ENCODE measurements around the gene CAMK2N2. TPM values are rescaled to one million over a fixed set of nuclear protein-coding genes. Genes with fewer than 3 reads are reported as not detected.

Gene CAMK2N2
- total and polyA plus RNA-seq, 9 of the 15 experiments (the other 6 are each of a cell fraction or from before 2014, with no cell fraction given), result 0.08 to 0.22 (median 0.11) TPM; not detected in 5

GRCh38 chr3:184248454-184249411, 12.6 kb downstream of the CAMK2N2 start, which contains the start of gene ALG3 (continued):
- peak; percentile 97 to 99 (median 99) for TF ChIP-seq ZBTB11 (CRISPR knock-in tag; IDR thresholded peaks at IDR 0.05)
- TF ChIP-seq GATAD2A (IDR thresholded peaks at IDR 0.05), result peak; percentile 72; the same call in 1 of the 2 replicates
- no peak for TF ChIP-seq ZNF282 (CRISPR knock-in tag; IDR thresholded peaks at IDR 0.05)
- TF ChIP-seq ZNF121 (CRISPR knock-in tag; conservative IDR thresholded peaks at IDR 0.05), result no peak
- peak; percentile 81 for TF ChIP-seq HCFC1 (IDR thresholded peaks at IDR 0.05; ENCODE audit: low read depth, low read length)
- no peak for TF ChIP-seq RHOXF2B (CRISPR knock-in tag; conservative IDR thresholded peaks at IDR 0.05)
- TF ChIP-seq TRIM28 (IDR thresholded peaks at IDR 0.05), result no peak
- TF ChIP-seq U2AF2 (optimal IDR thresholded peaks at IDR 0.05; ENCODE audit: low read depth, low read length), result no peak
- peak; percentile 98 for TF ChIP-seq PHF8 (IDR thresholded peaks at IDR 0.05; ENCODE audit: borderline replicate concordance, low read length)
- TF ChIP-seq THRAP3 (IDR thresholded peaks at IDR 0.05; ENCODE audit: borderline replicate concordance), result 0 out of 2 replicates have a peak, but pooled peaks have one; percentile 22
- TF ChIP-seq ZNF175 (CRISPR knock-in tag; IDR thresholded peaks at IDR 0.05; ENCODE audit: low read depth), result no peak
- TF ChIP-seq RFX7 (CRISPR knock-in tag; IDR thresholded peaks at IDR 0.05), result no peak
- TF ChIP-seq POLR3G (IDR thresholded peaks at IDR 0.05; ENCODE audit: extremely low read depth, insufficient read length, insufficient replicate concordance), result no peak
- TF ChIP-seq GTF2E2 (tag; IDR thresholded peaks at IDR 0.05), result peak; percentile 97
- no peak for TF ChIP-seq ZNF140 (CRISPR knock-in tag; IDR thresholded peaks at IDR 0.05)
- no peak for TF ChIP-seq MTA1 (IDR thresholded peaks at IDR 0.05; ENCODE audit: borderline replicate concordance)
- TF ChIP-seq MCM5 (IDR thresholded peaks at IDR 0.05; ENCODE audit: low read depth), result no peak
- TF ChIP-seq ETS1 (conservative IDR thresholded peaks at IDR 0.05; ENCODE audit: control insufficient read depth, low read depth, low read length), result peak; percentile 95
- 0 out of 2 replicates have a peak, but pooled peaks have one; percentile 30 for TF ChIP-seq ZNF436 (CRISPR knock-in tag; IDR thresholded peaks at IDR 0.05)
- peak; percentile 30 for TF ChIP-seq SMAD1 (IDR thresholded peaks at IDR 0.05; ENCODE audit: low read depth, low read length, partially characterized antibody)

All from K562 (cell line).